Spinal cord (tissue), 10 donors: ENCODE data around the gene ZNF235. TPM values are rescaled to one million over a fixed set of nuclear protein-coding genes. Genes with fewer than 3 reads are reported as not detected.
"Not testable (repeated sequence)": the region's sequence is repeated elsewhere in the genome, so short reads cannot be mapped to it uniquely, and the experiment has no call there.

Experiments used
- DNase-seq, 6 donors: peaks; one replicate each; pipeline versions ENCODE4 v3.0.0 to v3.0.0-alpha.2; 2013 to 2015; ENCODE audit warnings: low spot score in 6 of 6, low read depth in 4 of 6
- H3K27ac ChIP-seq: one replicate; pipeline ENCODE4 v1.5.1; 2013; ENCODE audit warnings: low read depth, low read length, control low read depth
- H3K27me3 ChIP-seq: one replicate; pipeline ENCODE4 v1.6.1; 2013; ENCODE audit warnings: low read length; ENCODE audit not compliant: control insufficient read depth, insufficient read depth
- H3K36me3 ChIP-seq: one replicate; pipeline ENCODE4 v1.6.1; 2013; ENCODE audit warnings: low read length; ENCODE audit not compliant: control insufficient read depth, insufficient read depth
- H3K4me1 ChIP-seq: one replicate; pipeline ENCODE4 v1.6.1; 2013; ENCODE audit warnings: low read length; ENCODE audit not compliant: control insufficient read depth, insufficient read depth
- H3K4me3 ChIP-seq: one replicate; pipeline ENCODE4 v1.5.1; 2013; ENCODE audit warnings: low read depth, low read length, control low read depth
- H3K9me3 ChIP-seq: one replicate; pipeline ENCODE4 v1.6.1; 2013; ENCODE audit warnings: low read length; ENCODE audit not compliant: control insufficient read depth, insufficient read depth
- WGBS: methylation state at CpG from one replicate; pipeline ENCODE4 v1.1.5; 2013; ENCODE audit warnings: missing lambda C conversion rate; ENCODE audit not compliant: insufficient coverage; 5-methylcytosine and 5-hydroxymethylcytosine counted together
- long read RNA-seq, 4 donors: transcript quantifications; one replicate each; lab custom pipeline, GENCODE V29; 2026
- polyA plus RNA-seq, 2 donors: library from polyadenylated mRNA; unstranded; fragments of 120-200 nt; gene quantifications; one replicate each; pipeline ENCODE4 v1.2.1, GENCODE V29; 2013; ENCODE audit not compliant: insufficient read length in 2 of 2
- total RNA-seq, 2 donors: library from RNA; depleted of rRNA in 1 of 2; stranded (reverse); fragments of 120-200 nt in 1 of 2; fragments of >200 nt in 1 of 2; gene quantifications; one replicate each; pipeline versions ENCODE4 v1.2.3 to v1.2.4, GENCODE V29; 2013 to 2014
- donor health status: healthy.

The ZNF235 gene
- total RNA-seq, result 10 to 100 TPM; 14.9 to 16.0 TPM
- 1 to 10 TPM; 7.5 to 9.3 TPM for polyA plus RNA-seq
- long read RNA-seq, donor 1, full-length matches to known transcripts, result 4 of 4 reads
- long read RNA-seq, donor 1, partial matches to known transcripts, result 0 of 4 reads
- long read RNA-seq, donor 1, other reads (novel, unspliced or antisense), result 0 of 4 reads
- long read RNA-seq, donor 2, full-length matches to known transcripts, result 3 of 3 reads
- long read RNA-seq, donor 2, partial matches to known transcripts, result 0 of 3 reads
- long read RNA-seq, donor 2, other reads (novel, unspliced or antisense), result 0 of 3 reads
- long read RNA-seq, donor 3, full-length matches to known transcripts, result 5 of 5 reads
- long read RNA-seq, donor 3, partial matches to known transcripts, result 0 of 5 reads
- long read RNA-seq, donor 3, other reads (novel, unspliced or antisense), result 0 of 5 reads
- long read RNA-seq, donor 4, full-length matches to known transcripts, result 3 of 3 reads
- long read RNA-seq, donor 4, partial matches to known transcripts, result 0 of 3 reads
- long read RNA-seq, donor 4, other reads (novel, unspliced or antisense), result 0 of 3 reads

GRCh38 chr19:44304659-44305193, at the start of gene ZNF235:
TSS of gene ZNF235 (minus strand) at chr19:44305025. CDS start at chr19:44303404, 1,621 bp downstream.
- Histone ChIP-seq H3K27me3 (no peaks in the 10 kb centered on the region), H3K9me3 (no peaks in the 10 kb centered on the region), H3K4me1 (peaks cover 3% of the 10 kb centered on the region), H3K36me3 (peaks cover 13% of the 10 kb centered on the region), H3K4me3 (peak within 1 kb of the TSS; percentile 90), H3K27ac (peak within 1 kb of the TSS; percentile 84)
- WGBS, result 0% methylated on average over 30 of the region's 31 CpGs
- DNase-seq, result peak; percentile 89 to 99 (median 93)

- 71% methylated on average over 3 of the region's 4 CpGs for WGBS
- Histone ChIP-seq H3K4me1 (peaks cover 8% of the 10 kb centered on the region), H3K4me3 (no peak overlapping the region), H3K27ac (no peak overlapping the region), H3K27me3 (no peaks in the 10 kb centered on the region), H3K36me3 (no peaks in the 10 kb centered on the region), H3K9me3 (peaks cover 3% of the 10 kb centered on the region)
- peak in 1 of 6 donors; percentile 44 for DNase-seq
These were observed 41.7 kb upstream of the ZNF235 start for GRCh38 chr19:44346556-44346955.

- H3K9me3 ChIP-seq, result peaks cover 3% of the 10 kb centered on the region
- no peak overlapping the region for H3K4me3 ChIP-seq
These were observed 41.1 kb upstream of the ZNF235 start for GRCh38 chr19:44345959-44346358.

DNA sequence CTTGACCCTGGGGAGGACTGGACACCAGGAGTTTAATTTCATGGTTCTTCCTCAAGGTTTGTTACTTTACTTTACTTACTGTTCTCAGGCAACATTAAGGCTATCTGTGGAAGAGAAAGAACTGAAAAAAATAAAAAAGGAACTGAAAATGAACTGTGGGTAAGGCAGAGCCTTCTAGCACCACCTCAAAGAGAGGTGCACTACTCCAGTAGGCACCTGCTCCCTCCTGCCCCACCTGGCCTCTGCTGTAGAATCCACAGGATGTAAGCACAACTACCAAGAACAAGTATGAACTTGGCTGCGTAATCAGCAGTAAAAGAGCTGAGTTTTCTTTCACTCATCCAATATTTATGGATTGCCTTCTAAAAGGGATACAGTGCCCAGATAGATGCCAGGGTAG, 39.4 kb upstream of the ZNF235 start:
- Histone ChIP-seq H3K4me3 (no peak overlapping the region), H3K36me3 (peaks cover 3% of the 10 kb centered on the region), H3K27me3 (no peaks in the 10 kb centered on the region), H3K4me1 (peaks cover 8% of the 10 kb centered on the region), H3K27ac (no peak overlapping the region), H3K9me3 (peaks cover 1% of the 10 kb centered on the region)
- WGBS, result no CpG with 5 or more reads among the region's 1 CpG
- DNase-seq, result no peak

More at GRCh38 chr19:44345959-44346358, 41.1 kb upstream of the ZNF235 start:
- WGBS, result 44% methylated on average over 3 of the region's 4 CpGs
- H3K27ac ChIP-seq, result no peak overlapping the region
- DNase-seq, result peak in 4 of 6 donors; percentile 28 to 92 (median 68)
- no peaks in the 10 kb centered on the region for H3K27me3 ChIP-seq
- H3K36me3 ChIP-seq, result no peaks in the 10 kb centered on the region
- H3K4me1 ChIP-seq, result peaks cover 8% of the 10 kb centered on the region

- peaks cover 3% of the 10 kb centered on the region for H3K36me3 ChIP-seq
- H3K4me1 ChIP-seq, result peaks cover 8% of the 10 kb centered on the region
- no peak overlapping the region for H3K27ac ChIP-seq
- H3K27me3 ChIP-seq, result no peaks in the 10 kb centered on the region
- H3K9me3 ChIP-seq, result peaks cover 1% of the 10 kb centered on the region
- DNase-seq, result no peak
- H3K4me3 ChIP-seq, result no peak overlapping the region
- 100% methylated on average over 1 of the region's 2 CpGs for WGBS
These were observed 37.0 kb upstream of the ZNF235 start for GRCh38 chr19:44341794-44342193.

DNA sequence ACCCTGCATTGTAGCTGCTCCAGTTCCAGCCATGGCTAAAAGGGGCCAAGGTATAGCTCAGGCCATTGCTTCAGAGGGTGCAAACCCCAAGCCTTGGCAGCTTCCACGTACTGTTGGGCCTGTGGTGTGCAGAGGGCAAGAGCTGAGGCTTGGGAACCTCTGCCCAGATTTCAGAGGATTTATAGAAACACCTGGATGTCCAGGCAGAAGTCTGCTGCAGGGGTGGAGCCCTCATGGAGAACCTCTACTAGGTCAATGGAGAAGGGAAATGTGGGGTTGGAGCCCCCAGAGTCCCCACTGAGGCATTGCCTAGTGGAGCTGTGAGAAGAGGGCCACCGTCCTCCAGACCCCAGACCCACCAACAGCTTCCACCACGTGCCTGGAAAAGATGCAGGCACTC, 29.8 kb upstream of the ZNF235 start:
- WGBS, result 87% methylated on average over 3 of the region's 3 CpGs
- DNase-seq, H3K4me3 ChIP-seq, H3K27me3 ChIP-seq, H3K4me1 ChIP-seq, H3K27ac ChIP-seq: not testable (repeated sequence)
- Histone ChIP-seq H3K36me3 (peaks cover 31% of the 10 kb centered on the region), H3K9me3 (peaks cover 15% of the 10 kb centered on the region)

DNA sequence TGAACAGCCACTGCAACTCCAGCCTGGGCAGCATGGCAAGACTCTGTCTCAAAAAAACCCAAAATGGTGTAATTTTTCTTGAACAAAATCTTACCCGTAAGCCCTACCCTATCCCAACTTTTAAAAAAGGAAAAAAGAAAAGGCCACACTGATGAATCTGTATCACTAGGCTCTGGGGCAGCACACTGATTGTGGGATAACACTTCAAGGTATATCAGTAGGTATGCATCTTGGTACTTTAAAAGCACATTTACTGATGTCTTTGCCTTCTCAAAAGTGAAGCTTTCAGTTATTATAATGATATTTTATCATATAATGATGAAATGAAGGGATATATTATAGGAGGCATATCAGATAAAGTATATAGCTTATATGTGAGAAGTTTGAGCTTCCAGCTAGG, 27.3 kb upstream of the ZNF235 start:
- WGBS, result no CpG with 5 or more reads among the region's 1 CpG
- Histone ChIP-seq H3K9me3 (peaks cover 15% of the 10 kb centered on the region), H3K27ac (no peak overlapping the region), H3K4me3 (no peak overlapping the region), H3K27me3 (no peaks in the 10 kb centered on the region), H3K4me1 (no peaks in the 10 kb centered on the region), H3K36me3 (peaks cover 44% of the 10 kb centered on the region)
- no peak for DNase-seq

GRCh38 chr19:44315883-44316282, 11.1 kb upstream of the ZNF235 start:
- Histone ChIP-seq H3K4me1 (no peaks in the 10 kb centered on the region), H3K36me3 (no peaks in the 10 kb centered on the region), H3K27me3 (no peaks in the 10 kb centered on the region), H3K4me3 (no peak overlapping the region), H3K27ac (no peak overlapping the region), H3K9me3 (peaks cover 3% of the 10 kb centered on the region)
- WGBS, result no CpG with 5 or more reads among the region's 2 CpGs
- no peak for DNase-seq

DNA sequence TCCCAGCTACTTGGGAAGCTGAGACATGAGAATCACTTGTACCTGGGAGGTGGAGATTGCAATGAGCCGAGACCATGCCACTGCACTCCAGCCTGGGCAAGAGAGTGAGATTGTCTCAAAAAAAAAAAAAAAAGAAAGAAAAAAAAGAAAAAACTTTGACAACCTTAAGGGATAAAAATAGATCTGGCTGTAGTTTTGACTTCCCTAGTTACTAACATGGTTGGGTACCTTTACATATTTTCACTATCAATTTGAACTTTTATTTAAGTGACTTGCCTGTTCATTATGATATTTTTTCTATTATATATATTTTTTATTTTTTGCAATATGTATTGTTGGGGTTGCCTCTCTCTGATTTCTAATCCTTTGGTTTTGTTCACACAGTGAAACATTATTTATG, 8.4 kb upstream of the ZNF235 start:
- WGBS, result no CpG with 5 or more reads among the region's 1 CpG
- H3K27me3 ChIP-seq, result no peaks in the 10 kb centered on the region
- H3K4me3 ChIP-seq, result no peak overlapping the region
- H3K36me3 ChIP-seq, result no peaks in the 10 kb centered on the region
- H3K27ac ChIP-seq, result no peak overlapping the region
- H3K4me1 ChIP-seq, result no peaks in the 10 kb centered on the region
- no peak for DNase-seq
- H3K9me3 ChIP-seq, result no peaks in the 10 kb centered on the region
